HepG2 (cell line): ENCODE data around the gene SRSF1. TPM values are rescaled to one million over a fixed set of nuclear protein-coding genes. Genes with fewer than 3 reads are reported as not detected.

Source experiments
- ATAC-seq: fragments of 200-7000 bp; cut with Tn5 transposase; 3 replicates; pipeline ENCODE4 v1.9.1; 2020; ENCODE audit warnings: mild to moderate bottlenecking, moderate library complexity
- BruUV-seq: library from RNA; stranded (reverse); fragments of 400-500 nt; replicated peaks from 2 replicates; lab custom pipeline; 2021; lab: Mats Ljungman, UMichigan
- CTCF ChIA-PET: fragments of 300-600 bp; formaldehyde crosslinking; extraction: SDS; loops from one replicate; lab custom pipeline; 2021; ENCODE audit warnings: low total read pairs, inconsistent platforms, low intra/inter-chr PET ratio; lab: Yijun Ruan, JAX
- POLR2A ChIA-PET: fragments of 350-600 bp; sonication (Branson Sonifier 250); formaldehyde crosslinking; loops from one replicate; lab custom pipeline; 2020; ENCODE audit warnings: antibody characterized with exemption, inconsistent platforms; lab: Yijun Ruan, JAX
- DNase-seq: peaks from one replicate; pipeline ENCODE4 v3.0.0-alpha.2; 2015; ENCODE audit warnings: low spot score
- FAIRE-seq: peaks from 3 replicates; lab custom pipeline; 2011; peaks lifted over from hg19 to GRCh38; lab: Jason Lieb, UNC
- H2AFZ ChIP-seq: one replicate; pipeline ENCODE4 v1.6.1; 2011; ENCODE audit warnings: low read length, inconsistent platforms
- H3K27ac ChIP-seq: fragments of 300-600 bp; 3 replicates; pipeline ENCODE4 v1.8.0; 2011; ENCODE audit warnings: mixed run types, mild to moderate bottlenecking, mixed read lengths, low read length, inconsistent platforms; ENCODE audit not compliant: insufficient read depth; ENCODE audit errors: extremely low read length
- H3K27me3 ChIP-seq, 2 experiments: fragments of 200-600 bp in 1 of 2; 2 replicates in 1 of 2; 3 replicates in 1 of 2; pipeline versions ENCODE4 v1.6.0 to v1.8.0; 2011; ENCODE audit warnings: low read length in 2 of 2, mild to moderate bottlenecking in 2 of 2, moderate library complexity in 2 of 2, inconsistent platforms in 1 of 2; ENCODE audit not compliant: insufficient read depth in 2 of 2, control insufficient read depth in 1 of 2
- H3K36me3 ChIP-seq, 2 experiments: fragments of 200-600 bp in 1 of 2; replicated peaks in 1 of 2; 2 replicates in 1 of 2; 3 replicates in 1 of 2; pipeline versions ENCODE4 v1.5.1 to v1.8.0; 2011; ENCODE audit warnings: low read length in 2 of 2, inconsistent platforms in 1 of 2; ENCODE audit not compliant: insufficient read depth in 2 of 2, control insufficient read depth in 1 of 2
- H3K4me1 ChIP-seq: 2 replicates; pipeline ENCODE4 v1.5.1; 2012; ENCODE audit warnings: low read length, inconsistent platforms; ENCODE audit not compliant: insufficient read depth
- H3K4me2 ChIP-seq: 2 replicates; pipeline ENCODE4 v1.6.0; 2011; ENCODE audit warnings: low read depth, low read length, inconsistent platforms
- H3K4me3 ChIP-seq, 3 experiments: fragments of 200-600 bp in 1 of 3; sonication (generic), shearing (Covaris generic) in 1 of 3; replicated peaks in 1 of 3; 2 replicates each; pipeline ENCODE4 v1.5.1; 2011 to 2016; ENCODE audit warnings: low read length in 3 of 3, inconsistent platforms in 2 of 3, low read depth in 2 of 3, mild to moderate bottlenecking in 2 of 3, control low read depth in 1 of 3, mixed read lengths in 1 of 3; ENCODE audit not compliant: insufficient read depth in 1 of 3
- H3K79me2 ChIP-seq: one replicate; pipeline ENCODE4 v1.6.1; 2011; ENCODE audit warnings: low read length, inconsistent platforms; ENCODE audit not compliant: insufficient read depth
- H3K9ac ChIP-seq: 2 replicates; pipeline ENCODE4 v1.6.0; 2011; ENCODE audit warnings: mild to moderate bottlenecking, low read depth, low read length, inconsistent platforms; ENCODE audit not compliant: insufficient read depth
- H3K9me3 ChIP-seq: 2 replicates; pipeline ENCODE4 v1.5.1; 2012; ENCODE audit warnings: mild to moderate bottlenecking, low read length
- H4K20me1 ChIP-seq: 2 replicates; pipeline ENCODE4 v1.6.0; 2011; ENCODE audit warnings: inconsistent platforms, mild to moderate bottlenecking, low read length, moderate library complexity; ENCODE audit not compliant: insufficient read depth
- AHDC1 ChIP-seq: sonication (generic); formaldehyde crosslinking; IDR thresholded peaks from 2 replicates; pipeline ENCODE4 v1.5.1; 2020; ENCODE audit warnings: mild to moderate bottlenecking, missing genetic modification reagents, borderline replicate concordance
- ARNTL ChIP-seq: sonication (generic); formaldehyde crosslinking; IDR thresholded peaks from 2 replicates; pipeline ENCODE4 v1.4.0; 2020; ENCODE audit warnings: mild to moderate bottlenecking, missing genetic modification reagents
- ATF2 ChIP-seq: sonication (generic); formaldehyde crosslinking; IDR thresholded peaks from 2 replicates; pipeline ENCODE4 v1.4.0; 2020; ENCODE audit warnings: missing genetic modification reagents
- ERF ChIP-seq: IDR thresholded peaks from 2 replicates; pipeline ENCODE4 v1.6.1; 2018; ENCODE audit warnings: missing biosample characterization, missing genetic modification reagents
- HES4 ChIP-seq: sonication (generic); formaldehyde crosslinking; IDR thresholded peaks from 2 replicates; pipeline ENCODE4 v1.9.0; 2021; ENCODE audit warnings: mild to moderate bottlenecking, missing genetic modification reagents, borderline replicate concordance
- HMG20B ChIP-seq: conservative IDR thresholded peaks from 2 replicates; pipeline ENCODE4 v1.6.1; 2016; ENCODE audit warnings: missing genetic modification reagents, missing compliant biosample characterization
- MLLT10 ChIP-seq: sonication (generic); formaldehyde crosslinking; IDR thresholded peaks from 2 replicates; pipeline ENCODE4 v1.4.0; 2020; ENCODE audit warnings: missing genetic modification reagents
- NFKB2 ChIP-seq: sonication (generic); formaldehyde crosslinking; IDR thresholded peaks from 2 replicates; pipeline ENCODE4 v1.4.0; 2020; ENCODE audit warnings: missing genetic modification reagents, borderline replicate concordance
- PBX3 ChIP-seq: sonication (generic); formaldehyde crosslinking; IDR thresholded peaks from 2 replicates; pipeline ENCODE4 v1.8.1; 2023; ENCODE audit warnings: missing genetic modification reagents, inconsistent platforms, borderline replicate concordance
- POGZ ChIP-seq: sonication (generic); formaldehyde crosslinking; IDR thresholded peaks from 2 replicates; pipeline ENCODE4 v1.4.0; 2020; ENCODE audit warnings: mild to moderate bottlenecking, missing genetic modification reagents
- TGIF2 ChIP-seq: IDR thresholded peaks from 2 replicates; pipeline ENCODE4 v1.6.1; 2016; ENCODE audit warnings: control low read depth, missing compliant biosample characterization
- ZBTB3 ChIP-seq: sonication (generic); formaldehyde crosslinking; IDR thresholded peaks from 2 replicates; pipeline ENCODE4 v1.4.0; 2020; ENCODE audit warnings: low read depth, mild to moderate bottlenecking, moderate library complexity, missing genetic modification reagents, borderline replicate concordance
- ZFP41 ChIP-seq: sonication (generic); formaldehyde crosslinking; IDR thresholded peaks from 2 replicates; pipeline ENCODE4 v1.4.0; 2020; ENCODE audit warnings: mild to moderate bottlenecking, missing genetic modification reagents, borderline replicate concordance
- ZNF607 ChIP-seq: sonication (generic); formaldehyde crosslinking; IDR thresholded peaks from 2 replicates; pipeline ENCODE4 v1.5.1; 2020; ENCODE audit warnings: missing genetic modification reagents, mild to moderate bottlenecking, borderline replicate concordance
- ZNF772 ChIP-seq: sonication (generic); formaldehyde crosslinking; IDR thresholded peaks from 2 replicates; pipeline ENCODE4 v1.5.0; 2020; ENCODE audit warnings: mild to moderate bottlenecking, missing genetic modification reagents
- WGBS: methylation state at CpG from one replicate; pipeline ENCODE4 v1.1.6; 2017; ENCODE audit warnings: low lambda C conversion rate; 5-methylcytosine and 5-hydroxymethylcytosine counted together
- in situ Hi-C: cut with HindIII; loops from 2 replicates; pipeline ENCODE4 v1.10.0; 2017; ENCODE audit warnings: low pct_unique_long_range_greater_than_20kb; ENCODE audit not compliant: extremely low pct_ligation_motif_present
- intact Hi-C: fragments of 100-400 bp; cut with micrococcal nuclease; formaldehyde crosslinking; loops from one replicate; pipeline ENCODE4 v1.10.0; 2022; ENCODE audit not compliant: unreplicated experiment
- polyA plus RNA-seq, 8 experiments: library from polyadenylated mRNA; depleted of rRNA in 3 of 8; stranded (reverse) in 7 of 8; unstranded in 1 of 8; fragments of >200 nt; fragmentation: Illumina TruSeq in 4 of 8; extraction: Trizol in 4 of 8; gene quantifications; 2 replicates each; pipeline versions ENCODE4 v1.2.1 to v1.2.3, GENCODE V29; 2011 to 2016; ENCODE audit warnings: low read depth in 4 of 8, missing spikeins in 1 of 8, mixed read lengths in 1 of 8; ENCODE audit not compliant: insufficient read depth in 1 of 8
- total RNA-seq, 5 experiments: library from RNA; depleted of rRNA; stranded (reverse); fragments of >200 nt; fragmentation: Illumina TruSeq; extraction: Trizol; gene quantifications; 2 replicates each; pipeline ENCODE4 v1.2.3, GENCODE V29; 2016; ENCODE audit warnings: low read depth in 1 of 5

SRSF1 gene
- total and polyA plus RNA-seq, 2 of the 13 experiments (the other 11 are each of a cell fraction or from before 2014, with no cell fraction given) = 142 to 445 TPM

GRCh38 chr17:58005728-58006559, 1.1 kb downstream of the SRSF1 start:
- intact Hi-C loops = no loop called here
- Histone ChIP-seq H4K20me1 (peaks cover 49% of the 10 kb centered on the region), H2AFZ (no peak overlapping the region), H3K4me2 (peak overlapping the region; percentile 91), H3K9ac (peak overlapping the region; percentile 100), H3K36me3 (peaks cover 4 to 43% of the 10 kb centered on the region in 2 experiments), H3K4me3 (peak overlapping the region; percentile 79 to 99 (median 92)), H3K27me3 (no peaks in the 10 kb centered on the region; a peak in 1 of 5 replicates), H3K79me2 (peaks cover 54% of the 10 kb centered on the region), H3K4me1 (peaks cover 65% of the 10 kb centered on the region), H3K27ac (peak overlapping the region; percentile 99), H3K9me3 (no peaks in the 10 kb centered on the region)
- no TSS peak for BruUV-seq
- ATAC-seq = no peak
- WGBS = 1% methylated on average over 34 of the region's 36 CpGs
- CTCF ChIA-PET = interaction anchor here (1.2 kb wide), 1 partner anchor 107 kb away, joined by 3 read pairs; no protein-coding TSS in a partner anchor
- FAIRE-seq = no peak
- POLR2A ChIA-PET = interaction anchor here (1.2 to 3.8 kb wide), 16 partner anchors 10 to 625 kb away, joined by 5 to 71 read pairs (median 18); partner anchors contain the start of genes DYNLL2, MRPS23 and VEZF1
- DNase-seq = no peak
- in situ Hi-C loops = loop anchor here (5.0 kb wide), 1 partner anchor 81 kb away; no protein-coding TSS in a partner anchor
- no peak for TF ChIP-seq HMG20B (CRISPR knock-in tag)
- TF ChIP-seq ATF2 (CRISPR knock-in tag) = no peak
- TF ChIP-seq ZBTB3 (CRISPR knock-in tag) = peak; percentile 9; the same call in 1 of the 2 replicates
- TF ChIP-seq AHDC1 (CRISPR knock-in tag) = no peak
- 0 out of 2 replicates have a peak, but pooled peaks have one; percentile 5 for TF ChIP-seq ZNF772
- no peak; the same call in 1 of the 2 replicates for TF ChIP-seq ZNF607 (CRISPR knock-in tag)
- TF ChIP-seq ERF (CRISPR knock-in tag) = 0 out of 2 replicates have a peak, but pooled peaks have one; percentile 45
- TF ChIP-seq TGIF2 (CRISPR knock-in tag) = 0 out of 2 replicates have a peak, but pooled peaks have one; percentile 11
- no peak for TF ChIP-seq NFKB2 (CRISPR knock-in tag)
- no peak for TF ChIP-seq PBX3
- no peak for TF ChIP-seq MLLT10 (CRISPR knock-in tag)
- TF ChIP-seq HES4 (CRISPR knock-in tag) = no peak
- no peak for TF ChIP-seq POGZ (CRISPR knock-in tag)
- 0 out of 2 replicates have a peak, but pooled peaks have one; percentile 15 for TF ChIP-seq ARNTL (CRISPR knock-in tag)
- TF ChIP-seq ZFP41 (CRISPR knock-in tag) = no peak
